Coronary artery (tissue), 2 donors: ENCODE measurements around the gene SPTBN5.

Experiments
- DNase-seq: peaks from one replicate; pipeline ENCODE4 v3.0.0-alpha.2; 2017; ENCODE audit warnings: low spot score
- H3K27ac ChIP-seq, 2 donors: fragments of 200-600 bp; sonication (generic); one replicate each; pipeline ENCODE4 v1.5.1; 2016 to 2019
- H3K4me3 ChIP-seq: fragments of 200-600 bp; sonication (generic); 2 replicates; pipeline ENCODE4 v1.5.1; 2016; ENCODE audit warnings: mild to moderate bottlenecking, moderate library complexity
- CTCF ChIP-seq: fragments of 200-600 bp; sonication (generic); IDR thresholded peaks from one replicate; pipeline ENCODE4 v1.5.1; 2019; ENCODE audit warnings: antibody characterized with exemption

SPTBN5 gene

GRCh38 chr15:41893422-41894250 is at the start of gene SPTBN5:
Gene SPTBN5 (minus strand): TSS chr15:41894053. CDS start chr15:41893497, 556 bp downstream.
- DNase-seq, result no peak
- H3K27ac ChIP-seq, result peak within 1 kb of the TSS; percentile 26 to 78
- H3K4me3 ChIP-seq, result peak within 1 kb of the TSS; percentile 59
- no peak for TF ChIP-seq CTCF

GRCh38 chr15:41942886-41943285 is 49.0 kb upstream of the SPTBN5 start:
- DNase-seq, result no peak
- TF ChIP-seq CTCF, result no peak
- peak overlapping the region; percentile 56 to 88 for H3K27ac ChIP-seq

GRCh38 chr15:41941644-41942415 is 48.0 kb upstream of the SPTBN5 start:
- peak; percentile 59 for DNase-seq
- Histone ChIP-seq H3K4me3 (no peak overlapping the region), H3K27ac (no peak overlapping the region)
- TF ChIP-seq CTCF, result no peak

More at GRCh38 chr15:41942886-41943285, 49.0 kb upstream of the SPTBN5 start:
- H3K4me3 ChIP-seq, result no peak overlapping the region

- Histone ChIP-seq H3K27ac (peak overlapping the region in 1 of 2 donors; percentile 38), H3K4me3 (no peak overlapping the region)
- DNase-seq, result no peak
- TF ChIP-seq CTCF, result no peak
Measured at GRCh38 chr15:41940441-41940857, 46.6 kb upstream of the SPTBN5 start.

GRCh38 chr15:41939986-41940385 is 46.1 kb upstream of the SPTBN5 start:
- H3K4me3 ChIP-seq, result no peak overlapping the region
- TF ChIP-seq CTCF, result no peak
- H3K27ac ChIP-seq, result peak overlapping the region in 1 of 2 donors; percentile 38
- DNase-seq, result no peak

GRCh38 chr15:41937568-41937923 is 43.7 kb upstream of the SPTBN5 start:
- no peak for DNase-seq
- peak overlapping the region; percentile 13 to 67 for H3K27ac ChIP-seq
- TF ChIP-seq CTCF, result no peak
- H3K4me3 ChIP-seq, result no peak overlapping the region
